IMR-90 (cell line): ENCODE measurements around the gene ADD3. TPM values are rescaled to one million over a fixed set of nuclear protein-coding genes. Genes with fewer than 3 reads are reported as not detected.

Source experiments
- ATAC-seq: fragments of 200-7000 bp; cut with Tn5 transposase; 2 replicates; pipeline ENCODE4 v1.9.1; 2020; ENCODE audit warnings: low read depth, mild to moderate bottlenecking, moderate library complexity
- BruUV-seq: library from RNA; stranded (reverse); fragments of 400-500 nt; replicated peaks from 2 replicates; lab custom pipeline; 2021; lab: Mats Ljungman, UMichigan
- CTCF ChIA-PET: fragments of 300-600 bp; formaldehyde crosslinking; extraction: SDS; loops from one replicate; lab custom pipeline; 2021; ENCODE audit warnings: antibody characterized with exemption; lab: Yijun Ruan, JAX
- POLR2A ChIA-PET: fragments of 300-600 bp; sonication (Branson Sonifier 250); formaldehyde crosslinking; loops from one replicate; lab custom pipeline; 2022; ENCODE audit warnings: antibody characterized with exemption; ENCODE audit not compliant: unreplicated experiment; lab: Charles Lee
- DNase-seq: peaks from one replicate; pipeline ENCODE4 v3.0.0; 2013
- H2AFZ ChIP-seq: replicated peaks from 2 replicates; pipeline ENCODE3; 2013; ENCODE audit warnings: low read length, mild to moderate bottlenecking; ENCODE audit not compliant: poor library complexity
- H2AK5ac ChIP-seq: 2 replicates; pipeline ENCODE4 v1.6.1; 2013; ENCODE audit warnings: low read depth, low read length, inconsistent platforms
- H2AK9ac ChIP-seq: replicated peaks from 2 replicates; pipeline ENCODE3; 2013; ENCODE audit warnings: mild to moderate bottlenecking, low read depth, low read length, moderate library complexity; ENCODE audit not compliant: poor library complexity
- H2BK120ac ChIP-seq: 2 replicates; pipeline ENCODE4 v1.6.1; 2013; ENCODE audit warnings: low read depth, low read length, inconsistent platforms
- H2BK15ac ChIP-seq: 3 replicates; pipeline ENCODE4 v1.6.1; 2013; ENCODE audit warnings: low read depth, low read length, inconsistent platforms
- H2BK20ac ChIP-seq: 2 replicates; pipeline ENCODE4 v1.6.1; 2013; ENCODE audit warnings: low read depth, mild to moderate bottlenecking, inconsistent platforms, low read length, moderate library complexity
- H2BK5ac ChIP-seq: 2 replicates; pipeline ENCODE4 v1.6.1; 2013; ENCODE audit warnings: mild to moderate bottlenecking, low read depth, low read length, inconsistent platforms; ENCODE audit not compliant: poor library complexity, severe bottlenecking
- H3K14ac ChIP-seq: replicated peaks from 2 replicates; pipeline ENCODE4 v1.6.1; 2013; ENCODE audit warnings: low read depth, low read length, inconsistent platforms
- H3K18ac ChIP-seq: 2 replicates; pipeline ENCODE4 v1.6.1; 2013; ENCODE audit warnings: low read depth, low read length, control low read depth
- H3K23ac ChIP-seq: 2 replicates; pipeline ENCODE4 v1.6.1; 2013; ENCODE audit warnings: low read depth, low read length, inconsistent platforms
- H3K27ac ChIP-seq: 2 replicates; pipeline ENCODE4 v1.5.1; 2013; ENCODE audit warnings: mild to moderate bottlenecking, control low read depth, low read length; ENCODE audit not compliant: insufficient read depth
- H3K27me3 ChIP-seq: 2 replicates; pipeline ENCODE4 v1.6.1; 2013; ENCODE audit warnings: low read length; ENCODE audit not compliant: control insufficient read depth, insufficient read depth
- H3K36me3 ChIP-seq: 2 replicates; pipeline ENCODE4 v1.6.1; 2013; ENCODE audit warnings: low read length, mixed read lengths; ENCODE audit not compliant: control insufficient read depth, insufficient read depth
- H3K4ac ChIP-seq: 2 replicates; pipeline ENCODE4 v1.6.1; 2013; ENCODE audit warnings: low read depth, low read length, inconsistent platforms
- H3K4me1 ChIP-seq: 2 replicates; pipeline ENCODE4 v1.6.1; 2013; ENCODE audit warnings: low read length, mixed read lengths; ENCODE audit not compliant: control insufficient read depth, insufficient read depth
- H3K4me2 ChIP-seq: 2 replicates; pipeline ENCODE4 v1.6.1; 2013; ENCODE audit warnings: low read depth, mild to moderate bottlenecking, control low read depth, low read length, moderate library complexity
- H3K4me3 ChIP-seq: 2 replicates; pipeline ENCODE4 v1.5.1; 2013; ENCODE audit warnings: low read depth, mild to moderate bottlenecking, control low read depth, low read length, moderate library complexity; ENCODE audit not compliant: insufficient read depth
- H3K56ac ChIP-seq: 2 replicates; pipeline ENCODE4 v1.6.1; 2013; ENCODE audit warnings: low read length, inconsistent platforms; ENCODE audit not compliant: insufficient read depth; ENCODE audit errors: extremely low read depth
- H3K79me1 ChIP-seq, 2 experiments: 2 replicates each; pipeline ENCODE4 v1.6.1; 2013; ENCODE audit warnings: low read length in 2 of 2, inconsistent platforms in 1 of 2, low read depth in 1 of 2
- H3K9ac ChIP-seq: 2 replicates; pipeline ENCODE4 v1.6.1; 2013; ENCODE audit warnings: low read depth, low read length, control low read depth
- H3K9me1 ChIP-seq: 2 replicates; pipeline ENCODE4 v1.6.1; 2013; ENCODE audit warnings: low read length, inconsistent platforms; ENCODE audit not compliant: insufficient read depth
- H3K9me3 ChIP-seq: 2 replicates; pipeline ENCODE4 v1.6.1; 2013; ENCODE audit warnings: low read length; ENCODE audit not compliant: control insufficient read depth, insufficient read depth
- H4K20me1 ChIP-seq: 2 replicates; pipeline ENCODE4 v1.6.1; 2013; ENCODE audit warnings: low read length, inconsistent platforms; ENCODE audit not compliant: insufficient read depth
- H4K5ac ChIP-seq: 2 replicates; pipeline ENCODE4 v1.6.1; 2013; ENCODE audit warnings: mild to moderate bottlenecking, low read depth, low read length, control low read depth
- H4K8ac ChIP-seq, 2 experiments: 2 replicates each; pipeline ENCODE4 v1.6.1; 2013; ENCODE audit warnings: low read depth in 2 of 2, low read length in 2 of 2, control low read depth in 1 of 2, inconsistent platforms in 1 of 2
- H4K91ac ChIP-seq: 2 replicates; pipeline ENCODE4 v1.6.1; 2013; ENCODE audit warnings: low read depth, low read length, inconsistent platforms; ENCODE audit not compliant: insufficient read depth
- BHLHE40 ChIP-seq: fragments of 150-350 bp; IDR thresholded peaks from 2 replicates; pipeline ENCODE4 v1.6.1; 2016; ENCODE audit warnings: mild to moderate bottlenecking, low read depth, low read length
- CHD1 ChIP-seq: IDR thresholded peaks from 2 replicates; pipeline ENCODE4 v1.6.1; 2012; ENCODE audit warnings: low read depth, low read length, improper control_type of control experiment
- FOS ChIP-seq: fragments of 150-350 bp; IDR thresholded peaks from 2 replicates; pipeline ENCODE4 v1.6.1; 2016; ENCODE audit warnings: low read depth, low read length
- MAZ ChIP-seq: IDR thresholded peaks from 2 replicates; pipeline ENCODE4 v1.6.1; 2012; ENCODE audit warnings: low read depth, mild to moderate bottlenecking, low read length, improper control_type of control experiment, moderate library complexity, borderline replicate concordance
- MXI1 ChIP-seq: IDR thresholded peaks from 2 replicates; pipeline ENCODE4 v1.6.1; 2012; ENCODE audit warnings: low read depth, mild to moderate bottlenecking, low read length, moderate library complexity, borderline replicate concordance
- NFE2L2 ChIP-seq: fragments of 150-350 bp; IDR thresholded peaks from 2 replicates; pipeline ENCODE4 v1.6.1; 2016; ENCODE audit warnings: low read depth, mild to moderate bottlenecking, low read length
- POLR2A ChIP-seq: IDR thresholded peaks from 2 replicates; pipeline ENCODE4 v1.6.1; 2012; ENCODE audit warnings: mild to moderate bottlenecking, low read depth, low read length
- RAD21 ChIP-seq: IDR thresholded peaks from 2 replicates; pipeline ENCODE4 v1.6.1; 2012; ENCODE audit warnings: low read length, improper control_type of control experiment
- RCOR1 ChIP-seq: IDR thresholded peaks from 2 replicates; pipeline ENCODE4 v1.6.1; 2012; ENCODE audit warnings: mild to moderate bottlenecking, low read length, improper control_type of control experiment; ENCODE audit not compliant: insufficient replicate concordance
- WGBS, 2 experiments: methylation state at CpG; one replicate each; pipeline versions ENCODE4 v1.1.5 to v1.1.7; 2013; ENCODE audit warnings: missing lambda C conversion rate in 2 of 2; ENCODE audit not compliant: insufficient read length in 1 of 2; ENCODE audit errors: extremely low coverage in 2 of 2; 5-methylcytosine and 5-hydroxymethylcytosine counted together
- dilution Hi-C: fragments of 300-500 bp; cut with HindIII; formaldehyde crosslinking; loops from one replicate; pipeline ENCODE4 v1.14.3; 2018; ENCODE audit warnings: low sequenced_read_pairs; ENCODE audit not compliant: unreplicated experiment
- in situ Hi-C: fragments of 300-500 bp; cut with MboI; formaldehyde crosslinking; loops from 3 replicates; pipeline ENCODE4 v1.14.3; 2019; ENCODE audit warnings: low sequenced_read_pairs, inconsistent platforms, mixed read lengths
- intact Hi-C: fragments of 100-400 bp; cut with micrococcal nuclease; formaldehyde crosslinking; loops from 2 replicates; pipeline ENCODE4 v1.10.0; 2022
- polyA plus RNA-seq, 3 experiments: library from polyadenylated mRNA; depleted of rRNA; stranded (reverse); fragments of >200 nt; gene quantifications; 2 replicates each; pipeline ENCODE4 v1.2.3, GENCODE V29; 2012; ENCODE audit warnings: low replicate concordance in 1 of 3
- total RNA-seq: library from RNA; depleted of rRNA; stranded (reverse); fragments of >200 nt; gene quantifications from 2 replicates; pipeline ENCODE4 v1.2.3, GENCODE V29; 2012
- TF ChIP-seq, protein P1 (sequence below): conservative IDR thresholded peaks from 2 replicates; pipeline ENCODE4 v1.5.1; 2012; ENCODE audit warnings: mild to moderate bottlenecking, low read depth, low read length, improper control_type of control experiment
- TF ChIP-seq, protein P2 (sequence below): fragments of 150-350 bp; IDR thresholded peaks from 2 replicates; pipeline ENCODE4 v1.6.1; 2016; ENCODE audit warnings: low read depth, mild to moderate bottlenecking, low read length, moderate library complexity, borderline replicate concordance
- TF ChIP-seq, protein P3 (sequence below): fragments of 150-350 bp; IDR thresholded peaks from 2 replicates; pipeline ENCODE4 v1.6.1; 2017; ENCODE audit warnings: mild to moderate bottlenecking, antibody characterized with exemption, low read length, low read depth

Gene ADD3
- total and polyA plus RNA-seq, 2 of the 4 experiments (the other 2 are of a cell fraction): 138 to 212 TPM

DNA sequence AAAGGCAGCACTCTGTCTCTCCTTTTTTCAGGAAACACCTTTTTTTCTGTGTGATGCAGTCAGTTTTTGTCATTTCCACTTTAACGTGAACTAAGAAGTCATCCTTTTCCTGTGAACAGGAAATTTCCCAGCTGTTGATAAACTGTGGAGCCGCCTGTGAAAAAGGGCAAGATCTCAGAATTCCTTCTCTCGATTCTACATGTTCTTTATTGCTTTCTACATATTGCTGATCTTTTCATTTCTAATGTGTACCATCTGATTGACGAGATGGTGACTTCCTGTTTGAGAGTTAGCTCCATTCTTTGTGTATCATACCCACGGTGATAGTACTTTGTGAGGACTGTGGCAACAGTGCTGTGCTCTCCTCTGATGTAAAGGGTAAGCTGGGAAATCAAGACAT is 50.4 kb downstream of the ADD3 start:
- ATAC-seq (no peak), DNase-seq (no peak)
- Histone ChIP-seq H2BK5ac (no peak overlapping the region), H3K79me1 (peaks cover 23 to 58% of the 10 kb centered on the region in 2 experiments), H3K14ac (peak overlapping the region; percentile 50), H3K9me3 (no peaks in the 10 kb centered on the region), H3K23ac (peak overlapping the region; percentile 46; the same call in 1 of the 2 replicates), H3K27ac (no peak overlapping the region), H3K18ac (peak overlapping the region; percentile 5; the same call in 1 of the 2 replicates), H2BK15ac (peak overlapping the region; percentile 30; the same call in 1 of the 3 replicates), H2BK20ac (peak overlapping the region; percentile 50; the same call in 1 of the 2 replicates), H2AK5ac (peak overlapping the region; percentile 6; the same call in 1 of the 2 replicates), H4K91ac (peak overlapping the region; percentile 29), H3K4ac (peak overlapping the region; percentile 42; the same call in 1 of the 2 replicates), H3K27me3 (no peaks in the 10 kb centered on the region), H4K8ac (peak overlapping the region in 1 of 2 experiments; percentile 71; a peak in 2 of 4 replicates), H2AFZ (no peak overlapping the region), H3K36me3 (no peaks in the 10 kb centered on the region), H3K4me1 (peaks cover 13% of the 10 kb centered on the region), H2AK9ac (no peak overlapping the region), H3K4me3 (no peak overlapping the region), H3K4me2 (peak overlapping the region; percentile 55; the same call in 1 of the 2 replicates), H3K9me1 (no peaks in the 10 kb centered on the region; the same call in none of the 2 replicates), H4K20me1 (no peaks in the 10 kb centered on the region; the same call in 1 of the 2 replicates), H3K9ac (no peak overlapping the region), H2BK120ac (peak overlapping the region; percentile 53), H4K5ac (peak overlapping the region; percentile 8; the same call in 1 of the 2 replicates), H3K56ac (no peak overlapping the region)
- dilution Hi-C loops (no loop called here), in situ Hi-C loops (no loop called here), intact Hi-C loops (loop anchor here (1.0 kb wide), 1 partner anchor 10 kb away; no protein-coding TSS in a partner anchor)
- BruUV-seq: no TSS peak
- CTCF ChIA-PET: interaction anchor here (1.1 to 2.4 kb wide), 4 partner anchors 23 to 221 kb away, joined by 4 to 9 read pairs (median 6); no protein-coding TSS in a partner anchor
- TF ChIP-seq RAD21 (no peak), NFE2L2 (no peak), RCOR1 (no peak), FOS (no peak), MXI1 (no peak), POLR2A (no peak), MAZ (no peak), BHLHE40 (no peak), CHD1 (no peak)
- TF ChIP-seq, protein P1, sequence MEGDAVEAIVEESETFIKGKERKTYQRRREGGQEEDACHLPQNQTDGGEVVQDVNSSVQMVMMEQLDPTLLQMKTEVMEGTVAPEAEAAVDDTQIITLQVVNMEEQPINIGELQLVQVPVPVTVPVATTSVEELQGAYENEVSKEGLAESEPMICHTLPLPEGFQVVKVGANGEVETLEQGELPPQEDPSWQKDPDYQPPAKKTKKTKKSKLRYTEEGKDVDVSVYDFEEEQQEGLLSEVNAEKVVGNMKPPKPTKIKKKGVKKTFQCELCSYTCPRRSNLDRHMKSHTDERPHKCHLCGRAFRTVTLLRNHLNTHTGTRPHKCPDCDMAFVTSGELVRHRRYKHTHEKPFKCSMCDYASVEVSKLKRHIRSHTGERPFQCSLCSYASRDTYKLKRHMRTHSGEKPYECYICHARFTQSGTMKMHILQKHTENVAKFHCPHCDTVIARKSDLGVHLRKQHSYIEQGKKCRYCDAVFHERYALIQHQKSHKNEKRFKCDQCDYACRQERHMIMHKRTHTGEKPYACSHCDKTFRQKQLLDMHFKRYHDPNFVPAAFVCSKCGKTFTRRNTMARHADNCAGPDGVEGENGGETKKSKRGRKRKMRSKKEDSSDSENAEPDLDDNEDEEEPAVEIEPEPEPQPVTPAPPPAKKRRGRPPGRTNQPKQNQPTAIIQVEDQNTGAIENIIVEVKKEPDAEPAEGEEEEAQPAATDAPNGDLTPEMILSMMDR: no peak
- TF ChIP-seq, protein P2, sequence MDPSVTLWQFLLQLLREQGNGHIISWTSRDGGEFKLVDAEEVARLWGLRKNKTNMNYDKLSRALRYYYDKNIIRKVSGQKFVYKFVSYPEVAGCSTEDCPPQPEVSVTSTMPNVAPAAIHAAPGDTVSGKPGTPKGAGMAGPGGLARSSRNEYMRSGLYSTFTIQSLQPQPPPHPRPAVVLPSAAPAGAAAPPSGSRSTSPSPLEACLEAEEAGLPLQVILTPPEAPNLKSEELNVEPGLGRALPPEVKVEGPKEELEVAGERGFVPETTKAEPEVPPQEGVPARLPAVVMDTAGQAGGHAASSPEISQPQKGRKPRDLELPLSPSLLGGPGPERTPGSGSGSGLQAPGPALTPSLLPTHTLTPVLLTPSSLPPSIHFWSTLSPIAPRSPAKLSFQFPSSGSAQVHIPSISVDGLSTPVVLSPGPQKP: no peak
- TF ChIP-seq, protein P3, sequence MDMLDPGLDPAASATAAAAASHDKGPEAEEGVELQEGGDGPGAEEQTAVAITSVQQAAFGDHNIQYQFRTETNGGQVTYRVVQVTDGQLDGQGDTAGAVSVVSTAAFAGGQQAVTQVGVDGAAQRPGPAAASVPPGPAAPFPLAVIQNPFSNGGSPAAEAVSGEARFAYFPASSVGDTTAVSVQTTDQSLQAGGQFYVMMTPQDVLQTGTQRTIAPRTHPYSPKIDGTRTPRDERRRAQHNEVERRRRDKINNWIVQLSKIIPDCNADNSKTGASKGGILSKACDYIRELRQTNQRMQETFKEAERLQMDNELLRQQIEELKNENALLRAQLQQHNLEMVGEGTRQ: no peak
- POLR2A ChIA-PET: no interaction called here
- no CpG with 5 or more reads among the region's 5 CpGs for WGBS, 2 experiments
